ENCODE data around the gene PPP1R14C.

The PPP1R14C gene

DNA sequence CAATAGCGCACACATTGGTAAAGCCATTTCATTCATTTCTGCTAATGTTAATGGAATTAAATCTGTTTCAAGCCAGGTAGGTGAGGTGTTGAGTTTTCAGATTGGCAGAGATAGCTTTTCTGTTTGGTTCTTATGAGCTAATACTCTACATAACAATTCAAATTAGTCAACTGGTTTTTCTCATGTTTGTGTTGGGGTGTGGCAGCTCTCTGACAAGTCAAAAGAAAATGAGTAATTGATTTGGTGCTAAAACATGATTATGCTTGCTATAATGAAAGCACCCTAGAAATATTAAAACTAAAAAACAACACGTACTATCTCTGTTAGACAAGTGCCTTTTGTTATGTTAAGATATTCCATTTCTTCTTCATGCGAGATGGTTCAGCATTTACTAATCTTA is 13.6 kb downstream of the PPP1R14C start:
- POLR2A ChIA-PET = no interaction called here

GRCh38 chr6:150157081-150157480 is 14.2 kb downstream of the PPP1R14C start:
- TF ChIP-seq, protein P1, sequence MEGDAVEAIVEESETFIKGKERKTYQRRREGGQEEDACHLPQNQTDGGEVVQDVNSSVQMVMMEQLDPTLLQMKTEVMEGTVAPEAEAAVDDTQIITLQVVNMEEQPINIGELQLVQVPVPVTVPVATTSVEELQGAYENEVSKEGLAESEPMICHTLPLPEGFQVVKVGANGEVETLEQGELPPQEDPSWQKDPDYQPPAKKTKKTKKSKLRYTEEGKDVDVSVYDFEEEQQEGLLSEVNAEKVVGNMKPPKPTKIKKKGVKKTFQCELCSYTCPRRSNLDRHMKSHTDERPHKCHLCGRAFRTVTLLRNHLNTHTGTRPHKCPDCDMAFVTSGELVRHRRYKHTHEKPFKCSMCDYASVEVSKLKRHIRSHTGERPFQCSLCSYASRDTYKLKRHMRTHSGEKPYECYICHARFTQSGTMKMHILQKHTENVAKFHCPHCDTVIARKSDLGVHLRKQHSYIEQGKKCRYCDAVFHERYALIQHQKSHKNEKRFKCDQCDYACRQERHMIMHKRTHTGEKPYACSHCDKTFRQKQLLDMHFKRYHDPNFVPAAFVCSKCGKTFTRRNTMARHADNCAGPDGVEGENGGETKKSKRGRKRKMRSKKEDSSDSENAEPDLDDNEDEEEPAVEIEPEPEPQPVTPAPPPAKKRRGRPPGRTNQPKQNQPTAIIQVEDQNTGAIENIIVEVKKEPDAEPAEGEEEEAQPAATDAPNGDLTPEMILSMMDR (IDR thresholded peaks at IDR 0.05; ENCODE audit: insufficient read depth, low read length, missing control alignments) = no peak
- CTCF ChIA-PET = no interaction called here
- POLR2A ChIA-PET = no interaction called here
- no peak for DNase-seq (ENCODE audit: low read depth, low spot score)
- no peak overlapping the region for H3K4me3 ChIP-seq (ENCODE audit: low read depth, low read length)

More for the DNA sequence above, 13.6 kb downstream of the PPP1R14C start:
- CTCF ChIA-PET = no interaction called here
- TF ChIP-seq, protein P1 (IDR thresholded peaks at IDR 0.05; ENCODE audit: insufficient read depth, low read length, missing control alignments) = no peak
- DNase-seq (ENCODE audit: low read depth, low spot score) = no peak
- no peak overlapping the region for H3K4me3 ChIP-seq (ENCODE audit: low read depth, low read length)

DNA sequence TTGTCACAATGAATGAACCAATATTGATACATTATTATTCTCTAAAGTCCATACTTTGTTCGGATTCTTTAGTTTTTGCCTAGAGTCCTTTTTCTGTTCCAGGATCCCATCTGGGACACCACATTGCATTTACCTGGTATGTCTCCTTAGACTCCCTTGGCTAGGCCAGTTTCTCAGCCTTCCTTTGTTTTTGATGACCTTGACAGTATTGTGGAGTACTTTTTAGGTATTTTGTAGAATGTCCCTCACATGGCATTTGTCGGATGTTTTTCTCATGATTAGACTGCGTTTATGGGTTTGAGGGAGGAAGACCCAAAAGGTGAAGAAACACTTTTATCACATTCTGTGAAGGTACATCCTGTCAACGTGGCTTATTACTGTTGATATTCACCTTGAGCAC is 16.9 kb downstream of the PPP1R14C start:
- H3K4me3 ChIP-seq (ENCODE audit: low read depth, low read length) = no peak overlapping the region
- ChIA-PET POLR2A (no interaction called here), CTCF (interaction anchor here (1.4 kb wide), 1 partner anchor 79 kb away, joined by 3 read pairs; no protein-coding TSS in a partner anchor)
- TF ChIP-seq, protein P1 (IDR thresholded peaks at IDR 0.05; ENCODE audit: insufficient read depth, low read length, missing control alignments) = no peak
- no peak for DNase-seq (ENCODE audit: low read depth, low spot score)

DNA sequence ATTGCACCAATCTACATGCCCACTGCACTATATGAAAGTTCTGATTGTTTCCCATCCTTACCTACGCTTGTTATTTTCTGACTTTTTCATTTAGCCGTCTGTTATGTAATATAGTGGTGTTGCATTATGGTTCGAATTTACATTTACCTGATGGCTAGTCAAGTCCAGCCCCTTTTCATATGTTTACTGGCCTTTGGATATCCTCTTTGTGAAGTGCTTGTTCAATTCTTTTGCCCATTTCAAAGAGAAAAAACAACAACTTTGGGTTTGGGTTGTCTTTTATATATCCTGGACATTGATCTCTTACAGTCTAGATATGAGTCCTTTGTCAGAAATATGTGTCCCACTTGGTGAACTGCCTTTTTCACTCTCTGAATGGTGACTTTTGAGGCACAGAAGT is 21.1 kb downstream of the PPP1R14C start:
- H3K4me3 ChIP-seq (ENCODE audit: low read depth, low read length) = no peak overlapping the region
- POLR2A ChIA-PET = no interaction called here
- TF ChIP-seq, protein P1 (IDR thresholded peaks at IDR 0.05; ENCODE audit: insufficient read depth, low read length, missing control alignments) = no peak
- no peak for DNase-seq (ENCODE audit: low read depth, low spot score)
- CTCF ChIA-PET = no interaction called here

DNA sequence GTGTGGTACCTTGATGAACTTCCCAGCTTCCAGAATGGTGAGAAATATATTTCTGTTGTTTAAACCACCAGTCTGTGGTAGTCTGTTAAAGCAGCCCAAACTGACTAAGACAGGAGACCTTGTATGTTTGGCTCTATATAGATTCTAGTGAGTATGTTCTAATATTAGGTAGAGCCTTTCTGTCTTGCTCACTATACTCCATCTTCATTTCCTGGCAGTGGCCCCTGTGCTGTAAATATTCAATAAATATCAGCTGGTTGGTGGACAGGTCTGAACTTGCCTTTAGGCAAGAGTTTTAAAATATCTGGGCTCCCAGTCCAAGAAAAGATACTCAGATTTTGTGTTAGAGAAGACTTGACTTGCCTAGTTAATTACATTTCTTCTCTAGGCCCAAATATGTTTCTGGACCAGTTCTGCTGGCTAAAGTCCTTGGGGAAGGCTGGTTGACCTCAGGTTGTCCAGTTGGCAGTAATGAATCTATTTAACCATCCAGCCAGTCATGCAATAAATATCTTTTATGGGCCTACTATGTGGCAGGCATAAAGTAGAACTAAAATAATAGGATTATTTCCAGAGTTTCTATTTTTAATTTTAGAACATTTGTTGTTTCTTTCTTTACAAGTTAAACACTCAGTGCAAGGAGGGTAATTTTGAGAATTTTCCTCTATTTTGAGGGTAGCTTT is 22.3 kb downstream of the PPP1R14C start:
- TF ChIP-seq, protein P1 (IDR thresholded peaks at IDR 0.05; ENCODE audit: insufficient read depth, low read length, missing control alignments) = no peak
- H3K4me3 ChIP-seq (ENCODE audit: low read depth, low read length) = no peak overlapping the region
- POLR2A ChIA-PET = no interaction called here
- CTCF ChIA-PET = no interaction called here
- no peak for DNase-seq (ENCODE audit: low read depth, low spot score)

DNA sequence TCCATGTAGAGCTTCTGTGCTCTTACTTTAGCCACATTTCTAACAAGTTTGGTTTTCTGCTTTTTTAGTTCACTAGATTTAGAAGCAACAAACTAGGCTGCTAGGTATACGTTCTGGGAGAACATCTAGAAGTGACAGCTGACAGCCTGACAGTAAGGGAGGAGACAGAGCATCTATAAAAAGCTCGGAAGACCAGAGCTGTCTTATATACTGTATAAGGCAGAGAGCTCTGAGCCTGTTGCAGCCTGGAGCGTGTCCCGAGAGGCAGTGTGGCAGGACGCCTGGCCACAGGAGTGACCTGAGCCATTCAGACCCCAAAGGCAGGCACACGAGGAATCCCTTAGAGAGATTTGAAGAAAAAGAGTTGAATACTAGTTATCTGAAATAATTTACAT is 24.6 kb downstream of the PPP1R14C start:
- TF ChIP-seq, protein P1 (IDR thresholded peaks at IDR 0.05; ENCODE audit: insufficient read depth, low read length, missing control alignments) = no peak
- ChIA-PET CTCF (no interaction called here), POLR2A (no interaction called here)
- no peak for DNase-seq (ENCODE audit: low read depth, low spot score)
- H3K4me3 ChIP-seq (ENCODE audit: low read depth, low read length) = no peak overlapping the region
